Measurements from ENCODE around the gene CTNND2. TPM values are rescaled to one million over a fixed set of nuclear protein-coding genes. Genes with fewer than 3 reads are reported as not detected.
"Not testable (repeated sequence)": the region's sequence is repeated elsewhere in the genome, so short reads cannot be mapped to it uniquely, and the experiment has no call there.

The CTNND2 gene
- total RNA-seq, 1 donor from 2014 or later = 1.1 TPM

- DNase-seq (ENCODE audit: low spot score) (no peak), ATAC-seq (no peak)
Measured at GRCh38 chr5:11681796-11682195, 222.4 kb downstream of the CTNND2 start.

GRCh38 chr5:11679676-11680075 lies 224.6 kb downstream of the CTNND2 start:
- no peak for ATAC-seq
- no peak for DNase-seq (ENCODE audit: low spot score)

- no peak for ATAC-seq
- no peak for DNase-seq (ENCODE audit: low spot score)
Measured at GRCh38 chr5:11675184-11675583, 229.1 kb downstream of the CTNND2 start.

- DNase-seq (ENCODE audit: low spot score) = no peak
- no peak for ATAC-seq
Measured at GRCh38 chr5:11672385-11673085, 231.7 kb downstream of the CTNND2 start.

- ATAC-seq (no peak), DNase-seq (ENCODE audit: low spot score) (no peak)
Measured at GRCh38 chr5:11658376-11658775, 245.9 kb downstream of the CTNND2 start.

- DNase-seq (ENCODE audit: low spot score) (no peak), ATAC-seq (no peak)
Measured at GRCh38 chr5:11656916-11657315, 247.3 kb downstream of the CTNND2 start.

- no peak for ATAC-seq
Measured at GRCh38 chr5:11655681-11656080, 248.6 kb downstream of the CTNND2 start.

GRCh38 chr5:11650936-11651335 lies 253.3 kb downstream of the CTNND2 start:
- DNase-seq (ENCODE audit: low spot score) (no peak), ATAC-seq (no peak)

More at GRCh38 chr5:11655681-11656080, 248.6 kb downstream of the CTNND2 start:
- no peak for DNase-seq (ENCODE audit: low spot score)

- DNase-seq (ENCODE audit: low spot score) (no peak), ATAC-seq (no peak)
Measured at GRCh38 chr5:11646141-11646540, 258.1 kb downstream of the CTNND2 start.

- DNase-seq (ENCODE audit: low spot score) = no peak
- no peak for ATAC-seq
Measured at GRCh38 chr5:11642438-11642837, 261.8 kb downstream of the CTNND2 start.

- no peak for ATAC-seq
- no peak for DNase-seq (ENCODE audit: low spot score)
Measured at GRCh38 chr5:11640158-11640873, 263.9 kb downstream of the CTNND2 start.

- DNase-seq (ENCODE audit: low spot score) (no peak), ATAC-seq (no peak)
Measured at GRCh38 chr5:11622785-11623184, 281.5 kb downstream of the CTNND2 start.

GRCh38 chr5:11620172-11620571 lies 284.1 kb downstream of the CTNND2 start:
- DNase-seq (ENCODE audit: low spot score) (no peak), ATAC-seq (no peak)

GRCh38 chr5:11619339-11620024 lies 284.8 kb downstream of the CTNND2 start:
- ATAC-seq = no peak
- no peak for DNase-seq (ENCODE audit: low spot score)

- ATAC-seq (no peak), DNase-seq (ENCODE audit: low spot score) (no peak)
Measured at GRCh38 chr5:11617080-11617479, 287.2 kb downstream of the CTNND2 start.

- ATAC-seq; DNase-seq (ENCODE audit: low spot score): not testable (repeated sequence)
Measured at GRCh38 chr5:11616624-11617023, 287.6 kb downstream of the CTNND2 start.

GRCh38 chr5:11611011-11611410 lies 293.2 kb downstream of the CTNND2 start:
- DNase-seq (ENCODE audit: low spot score) = no peak
- ATAC-seq = no peak

GRCh38 chr5:11609570-11610303 lies 294.5 kb downstream of the CTNND2 start:
- no peak for ATAC-seq

GRCh38 chr5:11608530-11608929 lies 295.7 kb downstream of the CTNND2 start:
- DNase-seq (ENCODE audit: low spot score) = no peak
- no peak for ATAC-seq

More at GRCh38 chr5:11609570-11610303, 294.5 kb downstream of the CTNND2 start:
- DNase-seq (ENCODE audit: low spot score) = no peak

- ATAC-seq = no peak
- no peak for DNase-seq (ENCODE audit: low spot score)
Measured at GRCh38 chr5:11607944-11608483, 296.2 kb downstream of the CTNND2 start.

GRCh38 chr5:11602298-11602697 lies 301.9 kb downstream of the CTNND2 start:
- ATAC-seq = peak; percentile 80
- DNase-seq (ENCODE audit: low spot score) = no peak
